B cell (primary cell): ENCODE results near the gene APLP2. TPM values are rescaled to one million over a fixed set of nuclear protein-coding genes. Genes with fewer than 3 reads are reported as not detected.
A peak's percentile ranks its signal among the peaks of the same experiment; 100 is the strongest.

Experiments
- ATAC-seq: fragments of 200-7000 bp; cut with Tn5 transposase; one replicate; pipeline ENCODE4 v1.10.0; 2021; ENCODE audit warnings: low read depth, mild to moderate bottlenecking, moderate number of reproducible peaks, moderate library complexity
- CTCF ChIA-PET: fragments of 350-600 bp; sonication (Branson Sonifier 250); formaldehyde crosslinking; loops from one replicate; lab custom pipeline; 2021; ENCODE audit warnings: antibody characterized with exemption, inconsistent platforms; lab: Charles Lee
- POLR2A ChIA-PET: fragments of 350-600 bp; sonication (Branson Sonifier 250); formaldehyde crosslinking; loops from one replicate; lab custom pipeline; 2021; ENCODE audit warnings: antibody characterized with exemption; lab: Charles Lee
- DNase-seq: peaks from one replicate; pipeline ENCODE4 v3.0.0; 2013
- H2AFZ ChIP-seq: 2 replicates; pipeline ENCODE4 v1.6.1; 2012; ENCODE audit warnings: mild to moderate bottlenecking, low read depth, low read length; ENCODE audit not compliant: insufficient read depth, poor library complexity, severe bottlenecking
- H3K27ac ChIP-seq, 2 donors: 1 replicate in 1 of 2; 2 replicates in 1 of 2; pipeline ENCODE4 v1.5.1; 2012 to 2013; ENCODE audit warnings: low read length in 2 of 2, mild to moderate bottlenecking in 2 of 2, moderate library complexity in 1 of 2
- H3K27me3 ChIP-seq, 4 experiments: fragments of 200-600 bp in 1 of 4; sonication (generic) in 1 of 4; replicated peaks in 1 of 4; 1 replicate in 2 of 4; 2 replicates in 2 of 4; pipeline versions ENCODE4 v1.6.1 to v1.7.0; 2013 to 2016; ENCODE audit warnings: low read length in 3 of 4, mild to moderate bottlenecking in 2 of 4, mixed read lengths in 1 of 4, moderate library complexity in 1 of 4; ENCODE audit not compliant: insufficient read depth in 4 of 4, control insufficient read depth in 3 of 4; ENCODE audit errors: control extremely low read depth in 1 of 4
- H3K36me3 ChIP-seq, 2 experiments: replicated peaks in 1 of 2; 1 replicate in 1 of 2; 2 replicates in 1 of 2; pipeline versions ENCODE4 v1.6.1 to v1.7.1; 2013; ENCODE audit warnings: low read length in 1 of 2; ENCODE audit not compliant: insufficient read depth in 2 of 2, control insufficient read depth in 1 of 2; ENCODE audit errors: control extremely low read depth in 1 of 2, extremely low read depth in 1 of 2
- H3K4me1 ChIP-seq, 2 donors: fragments of 200-600 bp in 1 of 2; sonication (generic) in 1 of 2; 1 replicate in 1 of 2; 2 replicates in 1 of 2; pipeline versions ENCODE4 v1.5.1 to v1.6.1; 2013 to 2017; ENCODE audit warnings: low read length in 2 of 2; ENCODE audit not compliant: control insufficient read depth in 2 of 2, insufficient read depth in 2 of 2
- H3K4me2 ChIP-seq: replicated peaks from 2 replicates; pipeline ENCODE3; 2012; ENCODE audit warnings: mild to moderate bottlenecking, low read depth, low read length; ENCODE audit not compliant: poor library complexity, severe bottlenecking
- H3K4me3 ChIP-seq, 5 experiments: fragments of 200-600 bp in 1 of 5; sonication (generic) in 1 of 5; 1 replicate in 3 of 5; 2 replicates in 2 of 5; pipeline versions ENCODE4 v1.5.1 to v1.7.0; 2011 to 2016; ENCODE audit warnings: low read length in 4 of 5, mild to moderate bottlenecking in 4 of 5, low read depth in 2 of 5, control low read depth in 1 of 5, moderate library complexity in 1 of 5; ENCODE audit not compliant: insufficient read depth in 1 of 5; ENCODE audit errors: control extremely low read depth in 1 of 5, extremely low read depth in 1 of 5
- H3K79me2 ChIP-seq: fragments of 200-600 bp; sonication (generic); one replicate; pipeline ENCODE4 v1.6.0; 2016; ENCODE audit warnings: low read length; ENCODE audit not compliant: control insufficient read depth, insufficient read depth
- H3K9ac ChIP-seq: fragments of 200-600 bp; sonication (generic); 2 replicates; pipeline ENCODE4 v1.6.1; 2017; ENCODE audit warnings: mild to moderate bottlenecking, low read length, moderate library complexity
- H3K9me3 ChIP-seq, 3 donors: one replicate each; pipeline versions ENCODE4 v1.6.1 to v1.7.1; 2013; ENCODE audit warnings: low read length in 2 of 3; ENCODE audit not compliant: control insufficient read depth in 2 of 3, insufficient read depth in 1 of 3; ENCODE audit errors: control extremely low read depth in 1 of 3
- H4K20me1 ChIP-seq: 2 replicates; pipeline ENCODE4 v1.6.0; 2012; ENCODE audit warnings: mild to moderate bottlenecking, low read length; ENCODE audit not compliant: insufficient read depth, control insufficient read depth, poor library complexity, severe bottlenecking
- H3K27ac Mint-ChIP-seq: one replicate; pipeline ENCODE4 v1.8.0; 2021; ENCODE audit warnings: mixed read lengths
- H3K27me3 Mint-ChIP-seq: one replicate; pipeline ENCODE4 v1.8.0; 2021; ENCODE audit warnings: mixed read lengths
- H3K4me1 Mint-ChIP-seq: one replicate; pipeline ENCODE4 v1.8.0; 2021; ENCODE audit warnings: mixed read lengths
- H3K4me3 Mint-ChIP-seq: one replicate; pipeline ENCODE4 v1.8.0; 2021; ENCODE audit warnings: mixed read lengths
- H3K9me3 Mint-ChIP-seq: one replicate; pipeline ENCODE4 v1.8.0; 2022; ENCODE audit warnings: mixed read lengths; ENCODE audit not compliant: insufficient read depth
- CTCF ChIP-seq: fragments of 200-600 bp; IDR thresholded peaks from one replicate; pipeline ENCODE4 v1.8.0; 2022; ENCODE audit warnings: antibody characterized with exemption, mild to moderate bottlenecking
- EZH2 ChIP-seq: IDR thresholded peaks from 2 replicates; pipeline ENCODE4 v1.6.1; 2012; ENCODE audit warnings: borderline replicate concordance, low read depth, mild to moderate bottlenecking, moderate library complexity, low read length; ENCODE audit not compliant: insufficient read depth, poor library complexity, severe bottlenecking
- WGBS: methylation state at CpG from one replicate; pipeline ENCODE4 v1.1.5; 2013; ENCODE audit warnings: missing lambda C conversion rate; ENCODE audit not compliant: insufficient coverage; 5-methylcytosine and 5-hydroxymethylcytosine counted together
- intact Hi-C: fragments of 100-400 bp; cut with micrococcal nuclease; formaldehyde crosslinking; loops from one replicate; pipeline ENCODE4 v1.10.0; 2022
- polyA plus RNA-seq: library from polyadenylated mRNA; depleted of rRNA; stranded (reverse); fragments of >200 nt; gene quantifications from 2 replicates; pipeline ENCODE4 v1.2.3, GENCODE V29; 2012
- total RNA-seq, 2 donors: library from RNA; stranded (reverse); fragments of 120-200 nt in 1 of 2; gene quantifications; 1 replicate in 1 of 2; 2 replicates in 1 of 2; pipeline versions ENCODE4 v1.2.3 to v1.2.4, GENCODE V29; 2013 to 2022

APLP2 gene
- total and polyA plus RNA-seq, 2 donors (not counting 1 experiment from before 2014, with no cell fraction given), result 84.2 to 102 TPM

GRCh38 chr11:130118165-130118564, 48.5 kb downstream of the APLP2 start:
- H3K9me3 Mint-ChIP-seq, result no peaks in the 10 kb centered on the region
- H3K79me2 ChIP-seq, result peaks cover 20% of the 10 kb centered on the region
- H3K27me3 Mint-ChIP-seq, result no peaks in the 10 kb centered on the region
- H3K4me3 Mint-ChIP-seq, result peak overlapping the region; percentile 48
- POLR2A ChIA-PET, result interaction anchor here (0.6 to 1.3 kb wide), 5 partner anchors 14 to 115 kb away, joined by 3 to 7 read pairs (median 4); partner anchors contain the start of genes APLP2 and PRDM10
- no CpG with 5 or more reads among the region's 2 CpGs for WGBS
- peak overlapping the region; percentile 75 to 77 for H3K27ac ChIP-seq
- CTCF ChIA-PET, result interaction anchor here (0.8 to 11.3 kb wide), 6 partner anchors 8 to 195 kb away, joined by 3 to 125 read pairs (median 6); no protein-coding TSS in a partner anchor
- peaks cover 0 to 11% of the 10 kb centered on the region in 2 experiments for H3K36me3 ChIP-seq
- ATAC-seq (peak; percentile 48), DNase-seq (peak; percentile 52)
- TF ChIP-seq CTCF, result no peak
- TF ChIP-seq EZH2, result no peak
- no peaks in the 10 kb centered on the region for H3K27me3 ChIP-seq
- H3K4me1 Mint-ChIP-seq, result peaks cover 85% of the 10 kb centered on the region
- H3K4me3 ChIP-seq, result peak overlapping the region in 4 of 5 experiments; percentile 1 to 53 (median 22)
- H3K4me1 ChIP-seq, result peaks cover 81 to 92% of the 10 kb centered on the region in 2 donors
- H3K9ac ChIP-seq, result peak overlapping the region; percentile 46
- H2AFZ ChIP-seq, result no peak overlapping the region
- H4K20me1 ChIP-seq, result no peaks in the 10 kb centered on the region
- H3K4me2 ChIP-seq, result peak overlapping the region; percentile 72
- no peaks in the 10 kb centered on the region for H3K9me3 ChIP-seq
- peak overlapping the region; percentile 73 for H3K27ac Mint-ChIP-seq
- intact Hi-C loops, result loop anchor here (2.0 to 5.0 kb wide), 2 partner anchors 47 to 116 kb away; partner anchors contain the start of gene PRDM10
